Lower leg skin (tissue), 4 donors: ENCODE data around the gene POFUT1. TPM values are rescaled to one million over a fixed set of nuclear protein-coding genes. Genes with fewer than 3 reads are reported as not detected.

Source experiments
- DNase-seq, 2 donors: peaks; one replicate each; pipeline ENCODE4 v3.0.0-alpha.2; 2019; ENCODE audit warnings: low spot score in 2 of 2
- H3K4me3 ChIP-seq: fragments of 200-600 bp; sonication (generic); 2 replicates; pipeline ENCODE4 v1.5.1; 2017; ENCODE audit warnings: mild to moderate bottlenecking, low read depth; ENCODE audit not compliant: poor library complexity, severe bottlenecking
- CTCF ChIP-seq, 3 donors: fragments of 450-650 bp; IDR thresholded peaks; one replicate each; pipeline ENCODE4 v1.5.1; 2016; ENCODE audit warnings: antibody characterized with exemption in 3 of 3, mild to moderate bottlenecking in 3 of 3, moderate library complexity in 2 of 3
- POLR2A ChIP-seq, 2 donors: fragments of 450-650 bp; IDR thresholded peaks; one replicate each; pipeline ENCODE4 v1.6.1; 2016 to 2017; ENCODE audit warnings: antibody characterized with exemption in 2 of 2, mild to moderate bottlenecking in 1 of 2, moderate library complexity in 1 of 2
- WGBS, 2 donors: methylation state at CpG; one replicate each; pipeline ENCODE4 v1.1.5; 2018; 5-methylcytosine and 5-hydroxymethylcytosine counted together
- intact Hi-C: fragments of 100-400 bp; cut with DNase I; formaldehyde crosslinking; loops from one replicate; pipeline ENCODE4 v1.15.0; 2023; ENCODE audit warnings: low total_unique reads
- total RNA-seq, 4 donors: library from RNA; depleted of rRNA; stranded (reverse); fragments of >200 nt; gene quantifications; one replicate each; pipeline ENCODE4 v1.1.0, GENCODE V29; 2016

The POFUT1 gene
- total RNA-seq, 4 donors from 2014 or later: 15.6 to 29.7 (median 21.6) TPM

GRCh38 chr20:32277361-32278198, 69.9 kb downstream of the POFUT1 start, which contains the start of gene KIF3B:
TSS of gene KIF3B (plus strand) at chr20:32277651. CDS start at chr20:32309778, 32,127 bp downstream.
- H3K4me3 ChIP-seq: peak within 1 kb of the TSS; percentile 96
- WGBS, 2 donors: 2% methylated on average over 24 to 55 of the region's 62 CpGs
- no peak for TF ChIP-seq POLR2A (IDR thresholded peaks at IDR 0.05)
- no peak for TF ChIP-seq CTCF (IDR thresholded peaks at IDR 0.05)
- peak; percentile 83 to 97 for DNase-seq
- intact Hi-C loops: no loop called here

- intact Hi-C loops: no loop called here
- TF ChIP-seq POLR2A (IDR thresholded peaks at IDR 0.05): no peak
- TF ChIP-seq CTCF (IDR thresholded peaks at IDR 0.05): no peak
- 32 to 39% methylated on average over 4 of the region's 4 CpGs for WGBS, 2 donors
- H3K4me3 ChIP-seq: peak overlapping the region; percentile 96
- no peak for DNase-seq
These were observed 70.5 kb downstream of the POFUT1 start for GRCh38 chr20:32278199-32278643.

GRCh38 chr20:32281711-32282110, 74.0 kb downstream of the POFUT1 start:
- intact Hi-C loops: no loop called here
- no peak for TF ChIP-seq POLR2A (IDR thresholded peaks at IDR 0.05)
- TF ChIP-seq CTCF (IDR thresholded peaks at IDR 0.05): no peak
- 91 to 93% methylated on average over 4 of the region's 4 CpGs for WGBS, 2 donors
- no peak overlapping the region for H3K4me3 ChIP-seq
- no peak for DNase-seq

- H3K4me3 ChIP-seq: no peak overlapping the region
- 28 to 36% methylated on average over 4 of the region's 4 CpGs for WGBS, 2 donors
- no peak for TF ChIP-seq CTCF (IDR thresholded peaks at IDR 0.05)
- no peak for TF ChIP-seq POLR2A (IDR thresholded peaks at IDR 0.05)
- intact Hi-C loops: no loop called here
- no peak for DNase-seq
These were observed 74.8 kb downstream of the POFUT1 start for GRCh38 chr20:32282461-32282860.

- intact Hi-C loops: no loop called here
- DNase-seq: no peak
- no peak overlapping the region for H3K4me3 ChIP-seq
- TF ChIP-seq POLR2A (IDR thresholded peaks at IDR 0.05) (no peak), CTCF (IDR thresholded peaks at IDR 0.05) (no peak)
- 40 to 62% methylated on average over 3 of the region's 3 CpGs for WGBS, 2 donors
These were observed 77.5 kb downstream of the POFUT1 start for GRCh38 chr20:32285082-32285620.
